Upper lobe of left lung (tissue), 6 donors: ENCODE results near the gene PIK3C2G. TPM values are rescaled to one million over a fixed set of nuclear protein-coding genes. Genes with fewer than 3 reads are reported as not detected.

Source experiments
- ATAC-seq, 2 donors: fragments of 200-7000 bp; cut with Tn5 transposase; one replicate each; pipeline ENCODE4 v1.9.1; 2022; ENCODE audit warnings: mild to moderate bottlenecking in 2 of 2, moderate library complexity in 2 of 2; ENCODE audit not compliant: low FRiP score in 2 of 2
- DNase-seq, 2 donors: peaks; one replicate each; pipeline ENCODE4 v3.0.0-alpha.2; 2019 to 2020
- H3K27ac ChIP-seq, 4 donors: fragments of 200-600 bp; sonication (generic); one replicate each; pipeline ENCODE4 v1.5.1; 2016 to 2019
- H3K27me3 ChIP-seq, 4 donors: fragments of 200-600 bp; sonication (generic); one replicate each; pipeline ENCODE4 v1.5.1; 2017 to 2019
- H3K36me3 ChIP-seq, 4 donors: fragments of 200-600 bp; sonication (generic); one replicate each; pipeline ENCODE4 v1.5.1; 2016 to 2019
- H3K4me1 ChIP-seq, 4 donors: fragments of 200-600 bp; sonication (generic); one replicate each; pipeline ENCODE4 v1.5.1; 2018 to 2019
- H3K4me3 ChIP-seq, 4 donors: fragments of 200-600 bp; sonication (generic); one replicate each; pipeline ENCODE4 v1.5.1; 2017 to 2019; ENCODE audit warnings: mild to moderate bottlenecking in 2 of 4, moderate library complexity in 1 of 4
- H3K9me3 ChIP-seq, 4 donors: fragments of 200-600 bp; sonication (generic); one replicate each; pipeline ENCODE4 v1.5.1; 2018 to 2019
- EP300 ChIP-seq, 4 donors: sonication (generic); formaldehyde crosslinking; IDR thresholded peaks; one replicate each; pipeline ENCODE4 v1.5.1; 2017; ENCODE audit warnings: antibody characterized with exemption in 4 of 4, control low read depth in 2 of 4
- POLR2A ChIP-seq, 4 donors: fragments of 450-650 bp; IDR thresholded peaks; one replicate each; pipeline ENCODE4 v1.5.1; 2016 to 2017; ENCODE audit warnings: antibody characterized with exemption in 4 of 4, mild to moderate bottlenecking in 2 of 4
- POLR2AphosphoS5 ChIP-seq, 2 donors: sonication (generic); formaldehyde crosslinking; IDR thresholded peaks; one replicate each; pipeline ENCODE4 v1.5.1; 2017; ENCODE audit warnings: antibody characterized with exemption in 2 of 2
- WGBS, 2 donors: methylation state at CpG; one replicate each; pipeline ENCODE4 v1.1.5; 2017 to 2018; 5-methylcytosine and 5-hydroxymethylcytosine counted together
- total RNA-seq, 6 donors: library from RNA; depleted of rRNA in 4 of 6; stranded (reverse); fragments of >200 nt in 4 of 6; gene quantifications; one replicate each; pipeline versions ENCODE4 v1.1.0 to v1.2.1, GENCODE V29; 2016 to 2021
- TF ChIP-seq, protein P1 (sequence below), 6 experiments: fragments of 450-650 bp in 4 of 6; fragments of 200-600 bp in 2 of 6; sonication (generic) in 2 of 6; IDR thresholded peaks; one replicate each; pipeline ENCODE4 v1.5.1; 2016 to 2019; ENCODE audit warnings: antibody characterized with exemption in 6 of 6
- donor health status: DM: no; HTN: no; CAD: no; lungs with moderate emphysema.
- donor health status: DM: no; HTN: yes; CAD: no; lungs with severe emphysema.

The PIK3C2G gene
- total RNA-seq, 6 donors from 2014 or later, result 0.33 to 3.1 (median 0.39) TPM; not detected in 1

DNA sequence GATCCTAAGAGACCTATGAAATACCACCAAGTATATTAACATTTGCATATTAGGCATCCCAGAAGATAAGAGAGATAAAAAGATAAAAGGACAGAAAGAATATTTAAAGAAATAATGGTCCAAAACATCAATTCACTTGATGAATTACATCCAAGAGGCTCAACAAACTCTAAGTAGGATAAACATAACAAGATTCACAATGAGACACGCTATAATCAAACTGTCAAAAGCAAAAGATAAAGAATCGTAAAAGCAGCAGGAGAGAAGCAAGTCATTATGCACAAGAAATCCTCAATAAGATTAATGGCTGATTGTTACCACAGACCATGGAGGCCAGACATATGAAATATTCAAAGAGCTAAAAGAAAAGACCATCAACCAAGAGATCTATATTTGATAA lies 396.9 kb downstream of the PIK3C2G start:
- Histone ChIP-seq H3K27ac (no peak overlapping the region), H3K4me3 (no peak overlapping the region), H3K4me1 (no peaks in the 10 kb centered on the region), H3K9me3 (peaks cover 0 to 4% (median 0%) of the 10 kb centered on the region in 4 donors), H3K36me3 (no peaks in the 10 kb centered on the region), H3K27me3 (no peaks in the 10 kb centered on the region)
- DNase-seq, result no peak
- ATAC-seq, result no peak
- 61 to 72% methylated on average over 2 of the region's 2 CpGs for WGBS, 2 donors
- TF ChIP-seq EP300 (IDR thresholded peaks at IDR 0.05) (no peak), POLR2A (IDR thresholded peaks at IDR 0.05) (no peak), POLR2AphosphoS5 (IDR thresholded peaks at IDR 0.05) (no peak)
- TF ChIP-seq, protein P1, sequence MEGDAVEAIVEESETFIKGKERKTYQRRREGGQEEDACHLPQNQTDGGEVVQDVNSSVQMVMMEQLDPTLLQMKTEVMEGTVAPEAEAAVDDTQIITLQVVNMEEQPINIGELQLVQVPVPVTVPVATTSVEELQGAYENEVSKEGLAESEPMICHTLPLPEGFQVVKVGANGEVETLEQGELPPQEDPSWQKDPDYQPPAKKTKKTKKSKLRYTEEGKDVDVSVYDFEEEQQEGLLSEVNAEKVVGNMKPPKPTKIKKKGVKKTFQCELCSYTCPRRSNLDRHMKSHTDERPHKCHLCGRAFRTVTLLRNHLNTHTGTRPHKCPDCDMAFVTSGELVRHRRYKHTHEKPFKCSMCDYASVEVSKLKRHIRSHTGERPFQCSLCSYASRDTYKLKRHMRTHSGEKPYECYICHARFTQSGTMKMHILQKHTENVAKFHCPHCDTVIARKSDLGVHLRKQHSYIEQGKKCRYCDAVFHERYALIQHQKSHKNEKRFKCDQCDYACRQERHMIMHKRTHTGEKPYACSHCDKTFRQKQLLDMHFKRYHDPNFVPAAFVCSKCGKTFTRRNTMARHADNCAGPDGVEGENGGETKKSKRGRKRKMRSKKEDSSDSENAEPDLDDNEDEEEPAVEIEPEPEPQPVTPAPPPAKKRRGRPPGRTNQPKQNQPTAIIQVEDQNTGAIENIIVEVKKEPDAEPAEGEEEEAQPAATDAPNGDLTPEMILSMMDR (IDR thresholded peaks at IDR 0.05), result no peak

DNA sequence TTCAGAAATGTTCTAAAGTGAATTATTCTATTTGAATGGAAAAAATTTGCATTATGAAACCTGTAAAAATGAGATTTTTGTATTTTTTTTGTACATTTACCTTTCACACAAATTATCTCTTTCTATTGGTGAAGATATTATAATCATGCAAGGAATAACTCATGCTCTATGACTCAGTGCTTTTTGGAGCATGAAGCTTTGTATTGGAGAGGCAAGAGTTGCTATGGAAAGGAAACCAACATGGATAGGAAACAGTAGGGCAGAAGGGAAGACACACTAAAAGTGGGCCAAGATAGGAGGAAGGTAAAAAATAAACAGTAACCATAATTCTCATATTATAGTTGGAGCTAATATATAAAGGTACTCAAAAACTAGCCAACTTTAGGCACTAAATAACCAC lies 397.5 kb downstream of the PIK3C2G start:
- no peaks in the 10 kb centered on the region for H3K36me3 ChIP-seq
- no peaks in the 10 kb centered on the region for H3K4me1 ChIP-seq
- ATAC-seq, result no peak
- DNase-seq, result no peak
- TF ChIP-seq, protein P1 (IDR thresholded peaks at IDR 0.05), result no peak
- TF ChIP-seq EP300 (IDR thresholded peaks at IDR 0.05), result no peak
- TF ChIP-seq POLR2AphosphoS5 (IDR thresholded peaks at IDR 0.05), result no peak
- no peak for TF ChIP-seq POLR2A (IDR thresholded peaks at IDR 0.05)
- H3K4me3 ChIP-seq, result no peak overlapping the region
- no peaks in the 10 kb centered on the region for H3K27me3 ChIP-seq
- H3K9me3 ChIP-seq, result peaks cover 0 to 4% (median 0%) of the 10 kb centered on the region in 4 donors
- H3K27ac ChIP-seq, result no peak overlapping the region

DNA sequence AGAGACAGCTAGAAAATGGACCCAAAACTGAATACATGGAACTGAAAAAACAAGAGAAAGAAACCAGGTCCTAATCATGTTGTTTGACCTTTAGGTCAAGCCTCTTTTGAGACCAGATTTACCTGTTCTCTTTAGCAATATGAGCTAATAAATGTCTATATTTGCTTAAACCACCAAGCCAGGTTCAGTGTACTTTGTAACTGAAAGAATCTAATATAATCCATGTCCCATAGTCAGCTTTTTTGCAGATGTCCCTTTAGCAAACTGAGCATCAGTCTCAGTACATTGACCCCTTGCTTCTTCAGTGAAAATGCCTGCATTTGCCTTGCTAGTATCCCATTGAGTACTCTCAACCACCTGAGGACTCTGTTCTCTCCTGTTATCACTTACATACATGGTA lies 414.8 kb downstream of the PIK3C2G start:
- no peak overlapping the region for H3K4me3 ChIP-seq
- no peaks in the 10 kb centered on the region for H3K4me1 ChIP-seq
- DNase-seq (no peak), ATAC-seq (no peak)
- H3K9me3 ChIP-seq, result no peaks in the 10 kb centered on the region
- no peaks in the 10 kb centered on the region for H3K36me3 ChIP-seq
- TF ChIP-seq EP300 (IDR thresholded peaks at IDR 0.05) (no peak), POLR2AphosphoS5 (IDR thresholded peaks at IDR 0.05) (no peak), POLR2A (IDR thresholded peaks at IDR 0.05) (no peak)
- TF ChIP-seq, protein P1 (IDR thresholded peaks at IDR 0.05), result no peak
- H3K27ac ChIP-seq, result no peak overlapping the region
- H3K27me3 ChIP-seq, result no peaks in the 10 kb centered on the region

DNA sequence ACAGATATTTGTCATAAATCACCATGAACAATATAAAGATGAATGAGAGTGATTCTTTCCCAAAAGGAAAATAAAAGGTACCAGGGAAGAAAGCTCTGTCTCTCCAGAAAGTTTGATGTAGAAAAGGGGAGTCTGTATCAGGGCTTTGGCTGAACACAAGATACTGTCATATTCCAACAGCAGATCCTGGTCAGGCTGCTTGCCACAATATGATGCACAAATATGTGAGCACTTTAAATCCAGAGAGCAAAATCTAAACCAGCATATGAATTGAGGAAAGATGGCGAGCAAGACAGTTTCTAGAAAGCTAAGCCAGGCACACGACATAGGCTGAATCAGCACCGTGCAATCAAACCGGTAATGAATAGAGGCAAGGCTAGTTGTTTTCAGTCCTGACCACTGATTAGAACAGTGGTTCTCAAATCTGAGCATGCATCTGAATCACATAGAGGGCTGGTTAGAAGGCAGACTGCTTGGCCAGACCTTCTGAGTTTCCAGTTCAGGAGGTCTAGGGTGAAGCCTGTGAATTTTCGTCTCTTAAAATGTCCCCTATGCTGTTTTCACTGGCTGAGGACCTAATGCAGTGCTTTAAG lies 415.8 kb downstream of the PIK3C2G start:
- H3K27me3 ChIP-seq, result no peaks in the 10 kb centered on the region
- no peak overlapping the region for H3K4me3 ChIP-seq
- DNase-seq, result no peak
- TF ChIP-seq POLR2AphosphoS5 (IDR thresholded peaks at IDR 0.05), result no peak
- TF ChIP-seq EP300 (IDR thresholded peaks at IDR 0.05), result no peak
- no peak for TF ChIP-seq POLR2A (IDR thresholded peaks at IDR 0.05)
- TF ChIP-seq, protein P1 (IDR thresholded peaks at IDR 0.05), result no peak
- H3K27ac ChIP-seq, result no peak overlapping the region
- no peaks in the 10 kb centered on the region for H3K4me1 ChIP-seq
- 74 to 88% methylated on average over 5 of the region's 5 CpGs for WGBS, 2 donors
- H3K36me3 ChIP-seq, result no peaks in the 10 kb centered on the region
- no peak for ATAC-seq
- no peaks in the 10 kb centered on the region for H3K9me3 ChIP-seq

DNA sequence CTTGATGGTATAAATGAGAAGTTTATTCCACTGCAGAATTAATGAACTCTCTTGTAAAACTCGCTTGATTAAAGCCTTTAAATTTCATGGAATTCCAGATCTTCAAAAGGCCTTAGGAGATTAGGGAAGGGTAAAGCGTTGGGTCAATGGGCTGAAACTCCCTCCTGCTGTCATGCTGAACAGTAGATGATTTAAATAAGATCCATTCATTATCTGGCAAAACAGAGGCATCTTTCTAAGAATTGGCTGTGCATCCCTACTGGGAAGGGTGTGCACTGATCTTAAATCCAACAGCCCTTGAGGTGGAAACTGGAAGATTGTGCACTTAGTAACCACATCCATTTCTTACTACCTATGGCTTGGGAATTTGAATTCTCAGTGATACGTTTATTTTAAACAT lies 420.5 kb downstream of the PIK3C2G start:
- no peaks in the 10 kb centered on the region for H3K27me3 ChIP-seq
- TF ChIP-seq POLR2A (IDR thresholded peaks at IDR 0.05) (no peak), POLR2AphosphoS5 (IDR thresholded peaks at IDR 0.05) (no peak), EP300 (IDR thresholded peaks at IDR 0.05) (no peak)
- TF ChIP-seq, protein P1 (IDR thresholded peaks at IDR 0.05), result no peak
- WGBS, 2 donors, result 65 to 76% methylated on average over 3 of the region's 3 CpGs
- no peak overlapping the region for H3K27ac ChIP-seq
- H3K36me3 ChIP-seq, result no peaks in the 10 kb centered on the region
- H3K9me3 ChIP-seq, result no peaks in the 10 kb centered on the region
- H3K4me3 ChIP-seq, result no peak overlapping the region
- no peaks in the 10 kb centered on the region for H3K4me1 ChIP-seq
- no peak for ATAC-seq
- DNase-seq, result no peak
